ENCODE data around the gene ADGRV1. TPM values are rescaled to one million over a fixed set of nuclear protein-coding genes. Genes with fewer than 3 reads are reported as not detected.
"Not testable (repeated sequence)": the region's sequence is repeated elsewhere in the genome, so short reads cannot be mapped to it uniquely, and the experiment has no call there.

The ADGRV1 gene
- total RNA-seq, 1 experiment from 2014 or later: 1.8 TPM

DNA sequence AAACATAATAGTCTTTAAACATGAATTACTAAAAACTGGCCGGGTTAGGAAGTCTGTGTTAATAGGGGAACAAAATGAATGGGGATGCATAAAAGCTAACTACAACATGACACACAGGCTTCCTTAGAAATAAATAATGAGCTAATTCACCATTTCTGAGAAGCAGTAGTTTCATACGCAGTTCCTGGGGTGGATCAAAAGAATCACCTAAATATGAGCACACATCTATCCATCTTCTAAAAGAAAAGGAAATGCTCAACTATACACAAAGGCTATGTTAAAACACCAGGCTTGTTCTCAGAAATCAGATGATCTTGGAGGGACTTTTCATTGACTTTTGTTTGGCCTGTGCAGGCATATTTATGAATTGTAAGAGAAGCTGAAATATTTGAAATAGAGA is 451.5 kb downstream of the ADGRV1 start:
- no peak for DNase-seq (ENCODE audit: low read depth)
- in situ Hi-C loops (cut with HindIII; ENCODE audit: low pct_unique_long_range_greater_than_20kb, low sequenced_read_pairs): no loop called here

DNA sequence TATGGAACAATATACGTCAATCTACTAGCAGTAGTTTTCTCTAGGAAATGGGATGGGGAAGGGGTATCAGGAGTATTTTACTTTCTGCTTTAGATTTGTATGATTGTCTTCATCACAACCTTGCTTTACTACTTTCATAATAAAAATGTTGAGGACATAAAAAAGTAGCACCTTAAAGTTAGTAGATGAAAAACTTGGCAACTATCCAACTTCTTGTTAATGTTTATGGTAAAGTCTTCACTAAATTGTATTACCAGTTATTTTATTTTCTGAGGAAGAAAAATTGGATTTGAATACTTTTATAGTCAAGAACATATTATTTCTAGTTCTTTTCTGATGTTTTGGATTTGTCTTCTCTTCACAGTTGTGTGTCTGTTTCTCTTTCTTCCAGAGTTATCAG is 452.4 kb downstream of the ADGRV1 start:
- no peak for DNase-seq (ENCODE audit: low read depth)

DNA sequence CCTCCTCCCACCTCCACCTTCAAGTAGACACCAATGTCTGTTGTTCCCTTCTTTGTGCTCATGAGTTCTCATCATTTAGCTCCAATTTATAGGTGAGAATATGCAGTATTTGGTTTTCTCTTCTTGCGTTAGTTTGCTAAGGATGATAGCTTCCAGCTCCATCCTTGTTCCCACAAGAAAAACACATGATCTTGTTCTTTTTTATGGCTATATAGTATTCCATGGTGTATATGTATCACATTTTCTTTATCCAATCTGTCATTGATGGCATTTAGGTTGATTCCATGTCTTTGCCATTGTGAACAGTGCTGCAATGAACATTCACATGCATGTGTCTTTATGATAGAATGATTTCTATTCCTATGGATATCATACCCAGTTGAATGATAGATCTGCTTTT is 454.3 kb downstream of the ADGRV1 start:
- in situ Hi-C loops (cut with HindIII; ENCODE audit: low pct_unique_long_range_greater_than_20kb, low sequenced_read_pairs); DNase-seq (ENCODE audit: low read depth): not testable (repeated sequence)

More for the DNA sequence above, 452.4 kb downstream of the ADGRV1 start:
- in situ Hi-C loops (cut with HindIII; ENCODE audit: low pct_unique_long_range_greater_than_20kb, low sequenced_read_pairs): no loop called here

DNA sequence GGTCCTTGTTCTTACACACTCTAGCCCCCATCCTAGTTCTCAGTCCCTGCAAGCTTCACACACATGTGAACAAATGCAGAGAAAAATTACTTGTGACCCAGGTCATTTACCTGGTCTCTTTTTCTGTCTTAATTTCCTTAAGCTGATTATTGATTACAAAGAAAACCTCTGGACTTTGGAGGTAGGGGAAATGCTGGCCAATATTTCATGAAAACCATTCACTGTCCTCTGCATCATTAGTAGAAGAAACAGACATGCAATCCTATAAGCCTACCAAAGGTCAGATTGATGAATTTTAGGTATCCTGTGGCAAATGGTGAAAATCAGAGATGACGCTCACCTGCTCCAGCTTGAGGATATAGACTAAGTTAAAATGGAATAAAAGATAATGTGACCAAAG is 457.7 kb downstream of the ADGRV1 start:
- DNase-seq (ENCODE audit: low read depth): no peak
- in situ Hi-C loops (cut with HindIII; ENCODE audit: low pct_unique_long_range_greater_than_20kb, low sequenced_read_pairs): no loop called here

DNA sequence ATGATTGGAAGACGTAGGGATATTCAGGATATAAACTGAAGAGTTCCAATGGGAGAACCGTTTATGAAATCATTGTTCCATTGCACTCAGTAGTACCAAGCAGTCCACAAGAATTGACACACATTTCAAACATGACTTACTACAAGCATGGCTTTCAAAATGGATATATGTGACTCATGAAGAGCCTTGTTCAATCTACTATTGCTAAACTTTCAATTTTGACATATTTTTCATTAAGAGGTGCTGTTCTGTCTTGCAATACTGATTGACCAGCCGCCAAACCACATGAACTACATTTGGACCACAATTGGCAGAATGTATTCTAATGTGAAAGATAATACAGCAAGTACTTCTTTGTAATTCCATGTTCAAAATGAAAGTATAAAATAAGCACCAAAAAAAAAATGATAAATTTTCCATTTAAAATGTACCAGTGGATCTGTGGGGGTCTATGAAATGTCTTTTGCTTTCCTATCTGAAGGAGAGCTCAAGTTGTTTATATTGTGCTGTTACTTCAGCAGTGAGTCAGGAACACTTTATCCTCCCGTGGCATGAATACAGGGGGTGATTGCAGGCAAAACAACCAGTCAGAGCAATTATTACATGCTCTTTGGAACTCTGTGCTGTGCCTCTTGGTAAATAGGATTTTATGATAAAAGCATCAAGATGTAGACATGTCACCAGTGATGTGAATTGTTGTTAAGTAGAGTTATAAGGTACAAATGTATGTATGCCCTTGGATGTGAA is 458.5 kb downstream of the ADGRV1 start:
- no peak for DNase-seq (ENCODE audit: low read depth)
- in situ Hi-C loops (cut with HindIII; ENCODE audit: low pct_unique_long_range_greater_than_20kb, low sequenced_read_pairs): no loop called here

DNA sequence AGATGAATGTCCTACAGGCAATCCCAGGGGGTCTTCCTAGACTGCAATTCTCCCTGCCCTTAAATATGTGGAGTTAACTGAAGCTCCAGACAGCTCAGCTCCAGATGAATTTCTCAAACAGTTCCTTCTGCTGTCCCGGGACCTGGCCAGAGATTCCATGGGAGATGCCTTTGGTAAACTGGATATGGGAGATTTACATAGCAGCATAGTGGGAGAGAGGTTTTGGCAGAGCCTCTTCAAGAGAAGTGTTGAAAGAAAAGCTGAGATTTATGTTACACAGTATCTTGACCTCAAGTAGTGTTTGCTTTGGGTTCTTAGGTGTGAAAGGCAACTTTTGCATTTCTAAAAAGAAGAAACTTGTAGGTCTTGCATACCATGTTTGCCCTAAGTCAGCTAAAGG is 459.6 kb downstream of the ADGRV1 start:
- in situ Hi-C loops (cut with HindIII; ENCODE audit: low pct_unique_long_range_greater_than_20kb, low sequenced_read_pairs): no loop called here
- no peak for DNase-seq (ENCODE audit: low read depth)

DNA sequence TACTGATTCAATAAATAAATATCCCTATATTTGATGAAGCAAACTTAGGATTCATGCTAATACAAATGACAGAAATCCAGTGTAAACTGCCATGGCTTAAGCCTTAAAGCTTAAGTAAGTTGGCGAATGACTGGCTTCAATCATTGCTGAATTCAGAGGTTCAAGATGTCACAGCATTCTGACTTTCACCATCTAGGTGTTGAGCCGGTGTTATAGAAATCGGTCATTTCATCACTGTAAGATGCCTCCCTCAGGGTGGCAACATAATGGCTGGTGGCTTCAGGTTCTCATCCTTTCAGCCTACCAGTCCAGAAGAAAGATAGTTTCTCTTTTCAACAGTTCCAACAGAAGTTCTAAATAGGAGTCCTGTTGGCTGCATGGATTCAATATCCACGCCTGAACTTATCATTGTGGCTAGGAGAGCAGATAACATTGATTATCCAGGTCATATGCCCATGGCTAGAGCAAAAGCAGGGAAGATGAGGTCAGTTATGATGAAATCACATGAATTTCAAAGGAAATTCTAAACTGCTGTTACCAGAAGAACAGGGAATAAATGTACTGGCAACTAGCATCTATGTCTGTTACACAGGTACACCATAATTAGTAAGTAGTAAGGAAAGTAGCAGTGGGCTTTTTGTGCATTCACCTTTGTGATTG is 460.2 kb downstream of the ADGRV1 start:
- DNase-seq (ENCODE audit: low read depth): no peak
- in situ Hi-C loops (cut with HindIII; ENCODE audit: low pct_unique_long_range_greater_than_20kb, low sequenced_read_pairs): no loop called here

DNA sequence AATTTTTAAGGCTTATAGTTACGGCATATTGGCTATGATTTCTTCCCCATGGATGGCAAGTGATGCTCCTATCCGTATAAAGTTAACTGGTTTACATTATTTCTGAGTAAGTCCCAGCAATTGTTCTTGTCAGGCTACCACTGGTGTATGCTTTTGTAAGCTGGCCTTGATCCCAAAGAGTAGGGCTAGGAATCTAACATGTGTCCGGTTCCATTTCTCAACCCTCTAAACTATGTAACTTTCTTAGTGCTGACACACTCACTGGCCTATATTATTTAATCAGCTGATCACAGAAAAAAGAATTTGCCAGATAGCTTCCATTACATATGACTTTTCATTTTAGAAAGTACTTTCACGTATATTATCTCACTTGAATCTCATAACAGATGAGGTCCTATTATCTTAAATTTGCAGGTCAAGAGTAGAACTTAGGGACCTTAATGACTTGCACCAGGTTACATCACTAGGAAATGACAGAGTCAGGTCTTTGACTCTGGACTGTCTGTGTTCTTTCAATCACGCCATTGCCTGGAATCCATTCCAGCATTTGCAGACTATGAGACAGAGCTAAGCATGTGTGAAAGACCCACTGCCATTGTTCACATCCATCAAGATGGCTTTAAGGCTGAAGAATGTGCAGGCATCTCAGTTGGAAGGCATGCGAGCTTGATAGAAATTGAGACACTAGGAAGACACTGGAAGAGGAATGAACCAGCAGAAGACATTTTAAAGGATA is 461.6 kb downstream of the ADGRV1 start:
- in situ Hi-C loops (cut with HindIII; ENCODE audit: low pct_unique_long_range_greater_than_20kb, low sequenced_read_pairs): no loop called here
- no peak for DNase-seq (ENCODE audit: low read depth)

DNA sequence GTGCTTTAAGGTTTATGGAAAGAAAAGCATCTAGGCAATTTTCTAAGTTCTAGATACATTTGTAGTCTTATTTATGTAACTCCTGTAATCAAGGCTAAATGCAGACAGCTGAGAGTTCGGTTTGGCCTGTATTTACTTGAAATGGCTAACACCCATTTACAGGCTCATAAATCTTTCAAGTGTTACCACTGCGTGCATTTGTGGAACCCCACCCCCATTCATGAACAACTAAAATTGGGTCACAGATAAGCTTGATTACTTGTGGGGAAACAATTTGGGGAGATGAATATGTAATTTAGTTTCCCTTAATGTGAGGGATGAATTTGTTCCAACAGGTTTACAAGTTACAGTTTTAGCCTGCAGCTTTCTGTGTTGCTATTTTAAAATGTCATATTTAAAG is 463.9 kb downstream of the ADGRV1 start:
- DNase-seq (ENCODE audit: low read depth): no peak
- in situ Hi-C loops (cut with HindIII; ENCODE audit: low pct_unique_long_range_greater_than_20kb, low sequenced_read_pairs): no loop called here

DNA sequence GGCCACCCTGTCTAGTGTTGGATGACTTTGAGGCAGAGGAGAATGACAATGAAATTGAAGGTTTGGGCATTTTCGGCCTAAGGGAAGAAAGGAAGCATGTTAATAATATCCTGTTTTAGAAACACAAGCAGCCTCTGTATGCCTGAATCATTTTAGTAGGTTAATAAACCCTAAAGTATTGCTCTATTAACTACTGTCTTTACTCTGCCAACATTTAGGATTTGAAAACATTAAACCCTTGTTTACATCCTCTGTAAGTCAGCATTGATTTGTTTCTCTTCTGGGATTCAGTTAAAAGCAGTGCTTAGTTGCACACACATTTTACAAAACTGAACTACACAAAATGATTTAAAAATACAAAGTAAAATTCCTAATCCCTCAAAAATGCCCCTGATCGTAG is 465.6 kb downstream of the ADGRV1 start:
- no peak for DNase-seq (ENCODE audit: low read depth)
- in situ Hi-C loops (cut with HindIII; ENCODE audit: low pct_unique_long_range_greater_than_20kb, low sequenced_read_pairs): no loop called here

DNA sequence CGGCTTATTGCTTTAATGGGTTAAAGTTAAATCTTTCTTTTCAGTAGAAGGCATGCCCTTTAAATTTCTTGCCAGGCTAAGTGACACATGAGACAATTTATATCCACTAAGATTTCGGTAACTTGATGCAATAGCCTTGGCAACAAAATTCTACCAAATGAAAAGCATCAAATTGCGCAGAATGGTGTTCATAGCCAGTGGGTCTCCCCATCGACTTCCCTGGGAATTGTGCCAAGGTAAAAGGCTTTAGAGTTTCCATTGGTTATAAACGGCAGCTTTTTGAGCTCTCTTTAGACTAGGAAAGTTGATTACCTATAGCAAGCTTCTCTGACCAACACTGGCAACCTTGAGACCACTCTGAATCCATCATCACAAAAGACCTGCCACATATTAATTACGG is 466.1 kb downstream of the ADGRV1 start:
- DNase-seq (ENCODE audit: low read depth): no peak

DNA sequence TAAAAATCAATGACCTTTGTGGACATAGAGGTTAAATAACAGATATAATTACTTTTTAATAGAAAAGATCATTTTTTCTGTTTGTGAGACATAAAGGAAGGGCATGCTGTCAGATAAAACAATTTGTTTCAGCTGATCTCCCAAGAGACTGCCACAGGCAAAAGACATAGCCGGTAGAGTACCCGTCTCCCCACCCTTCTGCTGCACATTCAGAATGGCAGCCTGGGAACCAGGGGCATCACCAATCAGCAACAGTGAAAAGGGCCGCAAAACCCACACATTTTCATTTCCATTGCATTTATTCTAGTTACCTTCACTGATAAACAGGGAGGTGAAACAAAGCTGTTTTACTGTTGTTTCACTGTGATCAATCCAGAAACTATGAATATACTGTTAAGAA is 466.9 kb downstream of the ADGRV1 start:
- in situ Hi-C loops (cut with HindIII; ENCODE audit: low pct_unique_long_range_greater_than_20kb, low sequenced_read_pairs): no loop called here
- no peak for DNase-seq (ENCODE audit: low read depth)

More for the DNA sequence above, 466.1 kb downstream of the ADGRV1 start:
- in situ Hi-C loops (cut with HindIII; ENCODE audit: low pct_unique_long_range_greater_than_20kb, low sequenced_read_pairs): no loop called here

DNA sequence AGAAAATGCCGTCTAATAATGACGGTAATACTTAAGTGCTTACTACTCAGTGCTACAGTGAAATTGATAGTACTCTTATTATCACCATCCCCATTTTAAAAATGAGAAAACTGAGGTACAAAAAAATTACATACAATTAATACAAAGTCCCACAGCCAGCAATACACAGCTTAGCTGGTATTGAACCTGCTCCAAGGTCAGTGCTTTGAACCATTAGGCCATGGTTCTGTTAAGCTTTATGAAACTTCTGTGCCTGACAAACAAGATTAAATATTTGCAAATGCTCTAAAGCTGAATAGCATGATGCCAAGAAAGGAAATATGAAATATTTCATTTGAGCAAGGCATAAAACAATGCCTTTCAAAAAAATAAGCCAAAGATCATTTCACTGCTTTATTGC is 467.4 kb downstream of the ADGRV1 start:
- no peak for DNase-seq (ENCODE audit: low read depth)
- in situ Hi-C loops (cut with HindIII; ENCODE audit: low pct_unique_long_range_greater_than_20kb, low sequenced_read_pairs): no loop called here

DNA sequence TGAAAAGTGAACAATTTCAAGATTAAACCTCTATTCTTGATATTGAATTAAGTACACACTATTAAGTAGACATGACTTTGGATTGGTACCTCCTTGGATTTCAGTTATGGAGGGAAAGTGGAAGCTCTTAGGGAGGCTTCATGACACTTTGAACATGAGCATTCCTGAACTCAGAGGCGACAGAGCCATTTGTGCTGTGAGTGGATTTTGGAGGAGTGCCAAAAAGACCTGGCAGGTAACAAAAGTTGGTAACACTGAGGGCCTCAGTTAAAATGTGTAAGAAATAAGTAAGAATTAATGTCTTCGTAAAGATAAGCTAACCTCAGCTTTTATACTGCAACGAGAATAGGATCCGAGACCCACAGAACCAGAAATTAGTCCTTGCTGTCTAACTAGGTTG is 467.9 kb downstream of the ADGRV1 start:
- no peak for DNase-seq (ENCODE audit: low read depth)
- in situ Hi-C loops (cut with HindIII; ENCODE audit: low pct_unique_long_range_greater_than_20kb, low sequenced_read_pairs): no loop called here

DNA sequence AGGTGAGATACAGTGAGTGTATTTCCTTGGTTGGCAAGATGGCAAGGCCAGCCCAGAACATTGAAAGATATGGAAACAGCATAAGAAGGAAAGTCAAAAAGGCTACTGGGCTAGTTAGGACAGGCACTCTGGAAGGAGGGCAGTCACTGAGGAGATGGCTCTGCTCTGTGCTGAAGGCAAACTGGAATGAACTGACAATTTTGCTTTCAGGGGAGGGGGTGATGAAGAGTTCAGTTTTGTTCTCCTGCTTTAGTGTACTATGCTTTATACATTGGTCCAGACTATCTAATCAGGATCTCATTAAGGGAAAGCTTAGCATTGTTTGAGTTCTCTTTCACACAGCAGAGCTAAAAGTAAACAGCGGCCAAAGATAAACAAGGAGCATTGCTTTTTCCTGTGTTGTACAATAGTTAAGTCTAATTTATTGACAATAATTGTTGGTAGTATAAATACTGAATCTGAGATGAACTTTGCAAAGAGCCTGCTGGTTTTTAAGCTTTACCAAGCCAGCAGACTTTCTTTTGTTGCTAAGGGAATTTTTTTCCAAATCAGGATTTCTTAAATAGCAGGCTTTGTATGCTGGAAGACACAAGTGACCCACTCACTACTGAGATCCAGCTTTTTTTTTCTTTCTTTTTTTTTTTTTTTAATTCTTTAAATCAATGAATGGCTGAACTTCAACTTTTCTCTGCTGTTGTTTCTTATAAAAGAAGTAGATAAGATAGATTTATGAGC is 469.0 kb downstream of the ADGRV1 start:
- in situ Hi-C loops (cut with HindIII; ENCODE audit: low pct_unique_long_range_greater_than_20kb, low sequenced_read_pairs): no loop called here

DNA sequence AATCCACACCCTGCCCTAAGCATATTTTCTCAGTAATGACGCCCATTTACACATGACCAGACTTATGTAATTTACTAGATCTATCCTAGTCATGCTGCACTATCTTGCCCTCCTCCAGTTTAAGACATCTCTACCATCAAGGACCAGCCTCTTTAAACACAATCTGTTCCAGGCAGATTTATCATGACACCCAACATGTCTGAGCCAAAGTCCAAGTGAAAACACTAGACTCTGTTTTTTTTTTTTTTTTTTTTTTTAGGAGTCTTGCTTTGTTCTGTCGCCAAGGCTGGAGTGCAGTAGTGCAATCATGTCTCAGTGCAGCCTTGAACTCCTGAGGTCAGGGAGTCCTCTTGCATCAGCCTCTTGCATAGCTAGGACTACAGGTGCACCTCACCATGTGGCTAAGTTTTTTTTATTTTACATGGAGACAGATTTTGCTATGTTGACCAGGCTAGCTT is 469.9 kb downstream of the ADGRV1 start:
- no peak for DNase-seq (ENCODE audit: low read depth)
- in situ Hi-C loops (cut with HindIII; ENCODE audit: low pct_unique_long_range_greater_than_20kb, low sequenced_read_pairs): no loop called here

More for the DNA sequence above, 469.0 kb downstream of the ADGRV1 start:
- no peak for DNase-seq (ENCODE audit: low read depth)

DNA sequence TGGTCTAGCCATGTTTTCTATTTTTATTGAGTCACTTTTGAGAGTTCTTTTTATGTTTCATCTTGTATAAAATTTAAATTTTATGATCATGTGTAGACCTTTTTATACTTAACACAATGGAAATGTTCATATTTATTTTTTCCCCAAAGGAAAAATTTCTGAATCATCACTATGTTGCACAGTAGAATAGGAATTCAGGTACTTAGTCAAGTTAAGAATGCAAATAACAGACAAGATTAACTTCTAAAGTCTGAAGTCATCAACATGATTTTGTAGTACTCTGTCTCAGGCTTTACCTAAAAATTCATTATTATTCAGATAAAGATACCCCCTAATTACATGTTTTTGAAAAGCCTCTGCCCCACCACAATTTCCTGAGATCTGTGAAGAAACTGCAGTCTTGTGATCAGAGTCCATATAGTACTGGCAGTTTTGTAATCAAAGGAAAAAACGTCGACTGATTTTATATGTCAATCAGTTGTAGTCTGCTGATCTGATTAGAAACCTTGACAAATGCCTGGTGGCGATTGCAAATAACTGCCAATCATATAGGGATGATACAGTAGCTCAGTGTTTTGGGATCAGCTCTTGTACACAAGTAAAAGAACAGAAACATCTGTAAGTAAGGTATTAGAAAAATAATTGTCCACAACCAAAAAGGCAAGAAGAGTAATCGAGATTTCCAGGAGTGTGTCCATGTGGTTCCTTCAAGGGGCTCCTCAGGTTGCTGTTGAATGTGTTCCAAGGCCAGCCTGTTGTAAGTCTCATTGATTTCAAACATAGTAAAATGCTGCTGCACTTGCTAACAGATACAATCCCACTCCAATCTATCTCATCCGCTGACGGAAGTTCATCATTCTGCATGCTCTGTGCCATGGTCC is 472.2 kb downstream of the ADGRV1 start:
- DNase-seq (ENCODE audit: low read depth): no peak
- in situ Hi-C loops (cut with HindIII; ENCODE audit: low pct_unique_long_range_greater_than_20kb, low sequenced_read_pairs): no loop called here

DNA sequence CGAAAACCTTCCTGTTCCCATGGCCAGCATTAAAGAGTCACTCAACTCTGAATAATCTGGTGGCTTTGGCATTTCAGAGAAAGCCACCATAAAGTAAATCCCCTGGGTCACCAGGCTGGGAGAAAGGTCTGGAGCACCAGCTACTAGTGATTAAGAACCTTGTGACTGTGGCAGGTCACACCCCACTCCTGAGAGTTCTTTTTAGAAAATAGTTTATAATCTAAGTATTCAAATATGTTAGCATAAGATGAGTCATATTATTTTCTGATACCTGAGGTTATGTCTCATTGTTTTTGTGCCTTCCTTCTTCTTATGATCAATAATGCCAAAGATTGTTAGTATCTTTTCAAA is 472.8 kb downstream of the ADGRV1 start:
- no peak for DNase-seq (ENCODE audit: low read depth)
- in situ Hi-C loops (cut with HindIII; ENCODE audit: low pct_unique_long_range_greater_than_20kb, low sequenced_read_pairs): no loop called here
